Renal cortical epithelial cell (primary cell): ENCODE data around the gene DHCR24. TPM values are rescaled to one million over a fixed set of nuclear protein-coding genes. Genes with fewer than 3 reads are reported as not detected.

Experiments
- DNase-seq: peaks from one replicate; pipeline ENCODE4 v3.0.0-alpha.2; 2011; ENCODE audit warnings: low read depth
- total RNA-seq: library from RNA; depleted of rRNA; stranded (reverse); fragments of >200 nt; gene quantifications from 2 replicates; pipeline ENCODE4 v1.2.3, GENCODE V29; 2014

Gene DHCR24
- total RNA-seq, 1 donor from 2014 or later, result 608 TPM

GRCh38 chr1:54803761-54804470, 83.1 kb downstream of the DHCR24 start:
- peak; percentile 75 for DNase-seq

DNA sequence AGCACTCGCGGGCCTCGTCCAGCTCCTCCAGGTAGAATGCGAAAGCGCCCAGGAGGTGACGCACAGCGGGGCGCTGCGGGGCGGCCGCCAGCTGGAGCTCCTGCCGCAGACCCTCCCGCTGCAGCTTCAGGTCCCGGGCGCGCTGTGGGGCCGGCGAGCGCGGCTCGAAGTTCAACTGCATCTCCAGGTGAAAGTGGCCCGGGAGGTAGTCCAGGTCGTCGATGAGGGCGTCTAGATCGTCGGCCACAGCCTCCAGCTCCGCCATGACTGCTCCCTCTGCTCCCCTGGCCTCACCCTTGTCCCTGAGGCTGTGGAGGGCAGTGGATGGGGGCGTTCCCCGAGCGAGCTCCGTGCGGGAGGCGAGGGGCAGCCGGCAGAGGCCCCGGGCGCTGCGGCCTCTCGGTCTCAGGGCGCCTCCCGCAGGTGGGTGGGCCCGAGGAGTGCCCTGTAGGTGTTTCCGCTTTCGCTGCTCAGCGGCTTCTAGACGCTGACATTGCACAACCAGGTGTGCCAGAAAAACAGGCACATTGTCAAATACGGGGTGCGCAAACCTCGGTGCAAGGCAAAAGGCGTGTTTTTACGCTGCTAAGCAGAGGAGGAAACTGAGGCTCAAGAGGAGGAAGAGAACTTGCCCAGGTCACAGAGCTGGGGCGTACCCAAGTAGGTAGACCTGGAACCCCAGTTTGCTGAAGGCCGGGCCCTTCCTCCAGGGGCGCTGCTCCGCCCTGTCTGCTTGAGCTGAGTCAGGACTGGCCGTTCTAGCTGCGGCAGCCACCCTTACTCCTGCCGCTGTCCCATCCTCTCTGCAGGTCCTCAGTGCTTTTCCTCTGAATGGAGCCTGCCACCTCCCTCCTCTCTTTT, 85.9 kb downstream of the DHCR24 start, which contains the start of gene TTC22:
TTC22 (minus strand) TSS at position 425 of the 861 bp plus-strand sequence; CDS start at position 265, 160 bp downstream.
- DNase-seq, result peak; percentile 29

DNA sequence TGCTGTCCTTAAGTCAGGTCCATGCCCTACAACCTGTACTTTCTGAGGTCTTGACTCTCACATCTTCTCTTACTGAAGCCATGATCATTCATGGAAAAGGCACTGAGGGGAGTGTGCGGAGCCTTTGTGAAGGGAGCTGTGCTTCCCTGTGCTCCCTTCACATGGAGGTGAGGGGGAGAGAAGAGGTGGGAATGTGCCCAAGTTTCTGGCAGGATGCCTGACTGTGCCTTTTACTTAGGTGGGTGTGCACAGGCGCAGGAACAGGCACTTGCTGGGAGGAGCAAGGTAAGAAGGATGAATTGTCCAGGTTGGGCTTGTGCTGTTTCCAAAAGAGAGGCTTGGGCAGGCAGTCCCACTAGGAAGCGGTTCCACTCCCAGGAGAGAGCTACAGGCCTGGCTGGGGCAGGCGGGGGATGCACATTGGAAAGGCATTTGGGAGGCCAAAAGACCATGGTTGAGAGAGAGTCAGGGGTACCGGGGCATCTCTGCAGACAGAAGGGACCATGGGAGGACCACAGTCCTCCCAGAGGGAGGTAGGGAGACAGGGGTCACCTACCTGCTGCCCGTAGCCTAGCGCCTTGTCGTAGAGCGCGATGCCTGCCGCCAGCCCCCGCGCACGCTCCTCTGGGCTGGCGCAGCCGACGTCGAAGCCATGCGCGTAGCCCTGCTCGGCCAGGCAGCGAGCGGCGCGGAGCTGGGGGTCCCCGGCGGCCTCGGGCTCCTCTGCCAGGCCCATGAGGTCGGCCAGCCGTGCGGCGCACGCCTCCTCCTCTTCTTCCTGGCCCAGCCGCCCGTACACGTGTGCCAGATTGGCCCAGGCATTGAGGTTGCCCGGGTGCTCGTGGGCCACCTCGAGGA, 86.7 kb downstream of the DHCR24 start:
- no peak for DNase-seq

Other genes with a start within 250 kb of the DHCR24 start
- gene MROH7, start 245.4 kb downstream of the DHCR24 start, total RNA-seq, result not detected in 2 replicates
- gene TTC4, start 171.3 kb downstream of the DHCR24 start, total RNA-seq, result 26.0 and 26.6 TPM in 2 replicates
- 4.5 and 9.2 TPM in 2 replicates for gene PARS2, start 122.7 kb downstream of the DHCR24 start, total RNA-seq
- 6.9 and 10.3 TPM in 2 replicates for gene TTC22, start 85.9 kb downstream of the DHCR24 start, total RNA-seq
- 0.35 TPM in 1 of 2 replicates, not detected in the other for gene TMEM61, start 93.4 kb upstream of the DHCR24 start, total RNA-seq
- 0.45 TPM in 1 of 2 replicates, not detected in the other for gene BSND, start 111.7 kb upstream of the DHCR24 start, total RNA-seq
- gene PCSK9, start 152.4 kb upstream of the DHCR24 start, total RNA-seq, result 1.1 and 17.5 TPM in 2 replicates